Upper lobe of left lung (tissue), 6 donors: Measurements from ENCODE around the gene JSRP1. TPM values are rescaled to one million over a fixed set of nuclear protein-coding genes. Genes with fewer than 3 reads are reported as not detected.

Experiments
- ATAC-seq, 2 donors: fragments of 200-7000 bp; cut with Tn5 transposase; one replicate each; pipeline ENCODE4 v1.9.1; 2022; ENCODE audit warnings: mild to moderate bottlenecking in 2 of 2, moderate library complexity in 2 of 2; ENCODE audit not compliant: low FRiP score in 2 of 2
- DNase-seq, 2 donors: peaks; one replicate each; pipeline ENCODE4 v3.0.0-alpha.2; 2019 to 2020
- H3K27ac ChIP-seq, 4 donors: fragments of 200-600 bp; sonication (generic); one replicate each; pipeline ENCODE4 v1.5.1; 2016 to 2019
- H3K27me3 ChIP-seq, 4 donors: fragments of 200-600 bp; sonication (generic); one replicate each; pipeline ENCODE4 v1.5.1; 2017 to 2019
- H3K36me3 ChIP-seq, 4 donors: fragments of 200-600 bp; sonication (generic); one replicate each; pipeline ENCODE4 v1.5.1; 2016 to 2019
- H3K4me1 ChIP-seq, 4 donors: fragments of 200-600 bp; sonication (generic); one replicate each; pipeline ENCODE4 v1.5.1; 2018 to 2019
- H3K4me3 ChIP-seq, 4 donors: fragments of 200-600 bp; sonication (generic); one replicate each; pipeline ENCODE4 v1.5.1; 2017 to 2019; ENCODE audit warnings: mild to moderate bottlenecking in 2 of 4, moderate library complexity in 1 of 4
- H3K9me3 ChIP-seq, 4 donors: fragments of 200-600 bp; sonication (generic); one replicate each; pipeline ENCODE4 v1.5.1; 2018 to 2019
- CTCF ChIP-seq, 6 experiments: fragments of 450-650 bp in 4 of 6; fragments of 200-600 bp in 2 of 6; sonication (generic) in 2 of 6; IDR thresholded peaks; one replicate each; pipeline ENCODE4 v1.5.1; 2016 to 2019; ENCODE audit warnings: antibody characterized with exemption in 6 of 6
- EP300 ChIP-seq, 4 donors: sonication (generic); formaldehyde crosslinking; IDR thresholded peaks; one replicate each; pipeline ENCODE4 v1.5.1; 2017; ENCODE audit warnings: antibody characterized with exemption in 4 of 4, control low read depth in 2 of 4
- POLR2A ChIP-seq, 4 donors: fragments of 450-650 bp; IDR thresholded peaks; one replicate each; pipeline ENCODE4 v1.5.1; 2016 to 2017; ENCODE audit warnings: antibody characterized with exemption in 4 of 4, mild to moderate bottlenecking in 2 of 4
- POLR2AphosphoS5 ChIP-seq, 2 donors: sonication (generic); formaldehyde crosslinking; IDR thresholded peaks; one replicate each; pipeline ENCODE4 v1.5.1; 2017; ENCODE audit warnings: antibody characterized with exemption in 2 of 2
- WGBS, 2 donors: methylation state at CpG; one replicate each; pipeline ENCODE4 v1.1.5; 2017 to 2018; 5-methylcytosine and 5-hydroxymethylcytosine counted together
- total RNA-seq, 6 donors: library from RNA; depleted of rRNA in 4 of 6; stranded (reverse); fragments of >200 nt in 4 of 6; gene quantifications; one replicate each; pipeline versions ENCODE4 v1.1.0 to v1.2.1, GENCODE V29; 2016 to 2021
- donor health status: DM: no; HTN: no; CAD: no; lungs with moderate emphysema.
- donor health status: DM: no; HTN: yes; CAD: no; lungs with severe emphysema.

The JSRP1 gene
- total RNA-seq, 6 donors from 2014 or later, result 1.2 to 3.7 (median 1.7) TPM; not detected in 3

- 74 to 84% methylated on average over 11 of the region's 11 CpGs for WGBS, 2 donors
- TF ChIP-seq POLR2A (IDR thresholded peaks at IDR 0.05) (no peak), EP300 (IDR thresholded peaks at IDR 0.05) (no peak), POLR2AphosphoS5 (IDR thresholded peaks at IDR 0.05) (no peak), CTCF (IDR thresholded peaks at IDR 0.05) (no peak)
- Histone ChIP-seq H3K4me1 (peaks cover 0 to 7% (median 3%) of the 10 kb centered on the region in 4 donors), H3K27ac (no peak overlapping the region), H3K4me3 (no peak overlapping the region), H3K36me3 (no peaks in the 10 kb centered on the region), H3K27me3 (no peaks in the 10 kb centered on the region), H3K9me3 (no peaks in the 10 kb centered on the region)
- ATAC-seq (peak in 1 of 2 donors; percentile 43), DNase-seq (no peak)
Measured at GRCh38 chr19:2260341-2260805, 4.2 kb upstream of the JSRP1 start.

GRCh38 chr19:2259336-2259735, 3.1 kb upstream of the JSRP1 start:
- Histone ChIP-seq H3K27ac (no peak overlapping the region), H3K4me3 (no peak overlapping the region), H3K4me1 (no peaks in the 10 kb centered on the region), H3K27me3 (no peaks in the 10 kb centered on the region), H3K9me3 (no peaks in the 10 kb centered on the region), H3K36me3 (no peaks in the 10 kb centered on the region)
- TF ChIP-seq CTCF (IDR thresholded peaks at IDR 0.05) (no peak), POLR2A (IDR thresholded peaks at IDR 0.05) (no peak), POLR2AphosphoS5 (IDR thresholded peaks at IDR 0.05) (no peak), EP300 (IDR thresholded peaks at IDR 0.05) (no peak)
- no peak for DNase-seq
- ATAC-seq, result peak in 1 of 2 donors; percentile 4
- WGBS, 2 donors, result 81 to 90% methylated on average over 5 of the region's 5 CpGs

- peak in 1 of 2 donors; percentile 74 for DNase-seq
- no peak for TF ChIP-seq CTCF (IDR thresholded peaks at IDR 0.05)
- no peak for TF ChIP-seq POLR2A (IDR thresholded peaks at IDR 0.05)
- TF ChIP-seq EP300 (IDR thresholded peaks at IDR 0.05), result no peak
- no peak for TF ChIP-seq POLR2AphosphoS5 (IDR thresholded peaks at IDR 0.05)
- H3K4me1 ChIP-seq, result peaks cover 34 to 39% (median 34%) of the 10 kb centered on the region in 4 donors
- H3K4me3 ChIP-seq, result no peak overlapping the region
- H3K36me3 ChIP-seq, result no peaks in the 10 kb centered on the region
- no peaks in the 10 kb centered on the region for H3K9me3 ChIP-seq
- no peak for ATAC-seq
- peaks cover 0 to 40% (median 31%) of the 10 kb centered on the region in 4 donors for H3K27me3 ChIP-seq
- 84 to 91% methylated on average over 9 to 15 of the region's 16 CpGs for WGBS, 2 donors
- H3K27ac ChIP-seq, result no peak overlapping the region
Measured at GRCh38 chr19:2255112-2255845, 938 bp downstream of the JSRP1 start.

GRCh38 chr19:2254064-2254872, 1.9 kb downstream of the JSRP1 start:
- H3K4me1 ChIP-seq, result peaks cover 36 to 45% (median 37%) of the 10 kb centered on the region in 4 donors
- 78 to 84% methylated on average over 18 to 20 of the region's 20 CpGs for WGBS, 2 donors
- no peak overlapping the region for H3K4me3 ChIP-seq
- H3K27me3 ChIP-seq, result peaks cover 0 to 45% (median 37%) of the 10 kb centered on the region in 4 donors
- no peaks in the 10 kb centered on the region for H3K9me3 ChIP-seq
- ATAC-seq, result no peak
- no peak for TF ChIP-seq EP300 (IDR thresholded peaks at IDR 0.05)
- TF ChIP-seq CTCF (IDR thresholded peaks at IDR 0.05), result peak in 3 of 6 experiments; percentile 6 to 26 (median 6)
- no peak overlapping the region for H3K27ac ChIP-seq
- DNase-seq, result no peak
- no peaks in the 10 kb centered on the region for H3K36me3 ChIP-seq
